Ovary (tissue), 9 donors: ENCODE results near the gene COL27A1. TPM values are rescaled to one million over a fixed set of nuclear protein-coding genes. Genes with fewer than 3 reads are reported as not detected.

Experiments used
- DNase-seq, 5 donors: peaks; one replicate each; pipeline ENCODE4 v3.0.0-alpha.2; 2019 to 2020
- H3K27ac ChIP-seq, 2 donors: fragments of 200-600 bp; one replicate each; pipeline versions ENCODE4 v1.5.1 to v1.8.0; 2019 to 2022
- H3K27me3 ChIP-seq: fragments of 200-600 bp; one replicate; pipeline ENCODE4 v1.8.0; 2022
- H3K36me3 ChIP-seq: fragments of 200-600 bp; sonication (generic); one replicate; pipeline ENCODE4 v1.5.1; 2019
- H3K4me1 ChIP-seq: one replicate; pipeline ENCODE4 v1.8.1; 2013; ENCODE audit warnings: mild to moderate bottlenecking, moderate library complexity; ENCODE audit not compliant: insufficient read depth
- H3K4me3 ChIP-seq: fragments of 200-600 bp; sonication (generic); one replicate; pipeline ENCODE4 v1.5.1; 2017
- H3K9me3 ChIP-seq, 2 donors: fragments of 200-600 bp in 1 of 2; sonication (generic) in 1 of 2; one replicate each; pipeline versions ENCODE4 v1.5.1 to v1.8.1; 2013 to 2019; ENCODE audit warnings: mild to moderate bottlenecking in 1 of 2, moderate library complexity in 1 of 2
- CTCF ChIP-seq, 3 donors: fragments of 450-650 bp in 2 of 3; fragments of 200-600 bp in 1 of 3; IDR thresholded peaks; one replicate each; pipeline versions ENCODE4 v1.5.1 to v1.8.0; 2016 to 2022; ENCODE audit warnings: antibody characterized with exemption in 3 of 3, mild to moderate bottlenecking in 1 of 3
- EP300 ChIP-seq: sonication (generic); formaldehyde crosslinking; IDR thresholded peaks from one replicate; pipeline ENCODE4 v1.6.1; 2017; ENCODE audit warnings: antibody characterized with exemption
- POLR2A ChIP-seq: fragments of 450-650 bp; IDR thresholded peaks from one replicate; pipeline ENCODE4 v1.6.1; 2017; ENCODE audit warnings: antibody characterized with exemption, mild to moderate bottlenecking, moderate library complexity
- WGBS, 3 donors: extraction: QIAGEN DNeasy Blood & Tissue Kit in 1 of 3; methylation state at CpG; one replicate each; pipeline versions ENCODE4 v1.1.5 to v1.1.7; 2013 to 2017; 5-methylcytosine and 5-hydroxymethylcytosine counted together
- intact Hi-C, 4 donors: fragments of 100-400 bp; cut with DNase I; formaldehyde crosslinking; loops; one replicate each; pipeline versions ENCODE4 v1.11.0 to v1.15.1; 2022 to 2023
- polyA plus RNA-seq, 2 donors: library from polyadenylated mRNA; stranded (reverse); fragments of 200-250 nt in 1 of 2; fragments of 350-450 nt in 1 of 2; fragmentation: Illumina TruSeq in 1 of 2; extraction: RNeasy Lipid Tissue Mini Kit (QIAGEN cat#74804) in 1 of 2; gene quantifications; one replicate each; pipeline ENCODE4 v1.2.3, GENCODE V29; 2013 to 2014
- total RNA-seq, 7 donors: library from RNA; depleted of rRNA in 2 of 7; stranded (reverse); fragments of >200 nt in 2 of 7; fragmentation: NEBNext Ultra II Directional in 3 of 7; extraction: Animal tissue kit (Norgen Biotek cat#: 25700) in 3 of 7; gene quantifications; one replicate each; pipeline versions ENCODE4 v1.1.0 to v1.2.4, GENCODE V29; 2016 to 2023
- donor health status: DM: no; HTN: no; CAD: no; lungs with moderate emphysema.
- donor health status: DM: no; HTN: no; CAD: no.
- donor health status: Bipolar disorder and iron deficiency.
- donor health status: DM: yes; HTN: yes; CAD: no.
- donor health status: DM: no; HTN: no; CAD: no.
- donor health status: DM: yes; HTN: yes; CAD: no.

The COL27A1 gene
- total and polyA plus RNA-seq, 9 donors = 5.2 to 91.2 (median 16.8) TPM

GRCh38 chr9:114216081-114216480 lies 60.7 kb downstream of the COL27A1 start:
- peak overlapping the region in 1 of 2 donors; percentile 60 for H3K27ac ChIP-seq
- peak; percentile 77 to 92 (median 84) for DNase-seq
- H3K4me1 ChIP-seq = peaks cover 30% of the 10 kb centered on the region
- 31 to 43% (median 40%) methylated on average over 7 of the region's 7 CpGs for WGBS, 3 donors
- intact Hi-C loops = no loop called here
- TF ChIP-seq EP300 = no peak
- TF ChIP-seq CTCF (IDR thresholded peaks at IDR 0.05) = no peak
- no peak for TF ChIP-seq POLR2A
- H3K9me3 ChIP-seq = no peaks in the 10 kb centered on the region
- no peak overlapping the region for H3K4me3 ChIP-seq
- no peaks in the 10 kb centered on the region for H3K27me3 ChIP-seq
- H3K36me3 ChIP-seq = no peaks in the 10 kb centered on the region

- Histone ChIP-seq H3K36me3 (no peaks in the 10 kb centered on the region), H3K4me3 (no peak overlapping the region), H3K27ac (no peak overlapping the region), H3K4me1 (peaks cover 30% of the 10 kb centered on the region), H3K9me3 (no peaks in the 10 kb centered on the region), H3K27me3 (no peaks in the 10 kb centered on the region)
- WGBS, 3 donors = 84 to 90% (median 87%) methylated on average over 4 of the region's 4 CpGs
- DNase-seq = no peak
- intact Hi-C loops = no loop called here
- no peak for TF ChIP-seq EP300
- no peak for TF ChIP-seq CTCF (IDR thresholded peaks at IDR 0.05)
- TF ChIP-seq POLR2A = no peak
Measured at GRCh38 chr9:114216976-114217375, 61.6 kb downstream of the COL27A1 start.

GRCh38 chr9:114218264-114219120 lies 63.2 kb downstream of the COL27A1 start:
- Histone ChIP-seq H3K36me3 (no peaks in the 10 kb centered on the region), H3K4me3 (no peak overlapping the region), H3K9me3 (no peaks in the 10 kb centered on the region), H3K27me3 (no peaks in the 10 kb centered on the region), H3K27ac (no peak overlapping the region), H3K4me1 (peaks cover 30% of the 10 kb centered on the region)
- WGBS, 3 donors = 55 to 71% (median 67%) methylated on average over 11 of the region's 11 CpGs
- intact Hi-C loops = no loop called here
- TF ChIP-seq EP300 = no peak
- TF ChIP-seq CTCF (IDR thresholded peaks at IDR 0.05) = no peak
- TF ChIP-seq POLR2A = no peak
- no peak for DNase-seq

GRCh38 chr9:114220061-114220541 lies 64.8 kb downstream of the COL27A1 start:
- peak in 1 of 5 donors; percentile 58 for DNase-seq
- H3K9me3 ChIP-seq = no peaks in the 10 kb centered on the region
- H3K27ac ChIP-seq = no peak overlapping the region
- no peaks in the 10 kb centered on the region for H3K36me3 ChIP-seq
- no peaks in the 10 kb centered on the region for H3K27me3 ChIP-seq
- intact Hi-C loops = no loop called here
- H3K4me3 ChIP-seq = no peak overlapping the region
- H3K4me1 ChIP-seq = peaks cover 21% of the 10 kb centered on the region
- WGBS, 3 donors = 19 to 33% (median 27%) methylated on average over 8 of the region's 8 CpGs
- TF ChIP-seq POLR2A (no peak), EP300 (no peak)
